Kidney epithelial cell (primary cell): ENCODE measurements around the gene RFTN1. TPM values are rescaled to one million over a fixed set of nuclear protein-coding genes. Genes with fewer than 3 reads are reported as not detected.

Source experiments
- DNase-seq: peaks from one replicate; pipeline ENCODE4 v3.0.0-alpha.2; 2010; ENCODE audit warnings: low read depth
- H3K27me3 ChIP-seq: 2 replicates; pipeline ENCODE4 v1.6.0; 2011; ENCODE audit warnings: low read length; ENCODE audit not compliant: control insufficient read depth, insufficient read depth
- H3K36me3 ChIP-seq: 2 replicates; pipeline ENCODE4 v1.5.1; 2011; ENCODE audit warnings: low read length; ENCODE audit not compliant: control insufficient read depth, insufficient read depth
- H3K4me3 ChIP-seq: 2 replicates; pipeline ENCODE4 v1.5.1; 2011; ENCODE audit warnings: low read depth, mild to moderate bottlenecking, control low read depth, low read length
- total RNA-seq: library from RNA; depleted of rRNA; stranded (reverse); fragments of >200 nt; gene quantifications from 2 replicates; pipeline ENCODE4 v1.2.3, GENCODE V29; 2015
- TF ChIP-seq, protein P1 (sequence below): IDR thresholded peaks from 2 replicates; pipeline ENCODE4 v1.5.1; 2011; ENCODE audit warnings: mild to moderate bottlenecking, moderate library complexity, low read length, control low read depth, inconsistent platforms; ENCODE audit not compliant: insufficient read depth, poor library complexity, severe bottlenecking

RFTN1 gene
- total RNA-seq, 1 donor from 2014 or later: 50.7 TPM

DNA sequence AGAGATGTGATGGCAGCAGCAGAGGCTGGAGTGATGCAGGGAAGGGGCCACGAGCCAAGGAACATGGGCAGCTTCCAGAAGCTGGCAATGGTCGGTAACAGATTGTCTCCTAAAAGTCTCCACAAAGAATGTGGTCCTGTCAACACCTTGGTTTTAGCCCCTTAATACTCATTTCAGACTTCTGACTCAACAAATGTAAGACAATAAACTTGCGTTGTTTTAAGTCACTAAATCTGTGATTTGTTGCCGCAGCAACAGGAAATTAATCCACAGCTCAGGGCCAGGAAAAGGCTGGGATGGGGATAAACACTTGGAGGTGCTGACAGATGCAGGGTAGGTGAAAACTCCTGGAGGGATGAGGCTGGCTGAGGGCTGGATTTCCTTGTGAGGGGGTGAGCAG, 178.6 kb downstream of the RFTN1 start:
- no peak for DNase-seq
- TF ChIP-seq, protein P1, sequence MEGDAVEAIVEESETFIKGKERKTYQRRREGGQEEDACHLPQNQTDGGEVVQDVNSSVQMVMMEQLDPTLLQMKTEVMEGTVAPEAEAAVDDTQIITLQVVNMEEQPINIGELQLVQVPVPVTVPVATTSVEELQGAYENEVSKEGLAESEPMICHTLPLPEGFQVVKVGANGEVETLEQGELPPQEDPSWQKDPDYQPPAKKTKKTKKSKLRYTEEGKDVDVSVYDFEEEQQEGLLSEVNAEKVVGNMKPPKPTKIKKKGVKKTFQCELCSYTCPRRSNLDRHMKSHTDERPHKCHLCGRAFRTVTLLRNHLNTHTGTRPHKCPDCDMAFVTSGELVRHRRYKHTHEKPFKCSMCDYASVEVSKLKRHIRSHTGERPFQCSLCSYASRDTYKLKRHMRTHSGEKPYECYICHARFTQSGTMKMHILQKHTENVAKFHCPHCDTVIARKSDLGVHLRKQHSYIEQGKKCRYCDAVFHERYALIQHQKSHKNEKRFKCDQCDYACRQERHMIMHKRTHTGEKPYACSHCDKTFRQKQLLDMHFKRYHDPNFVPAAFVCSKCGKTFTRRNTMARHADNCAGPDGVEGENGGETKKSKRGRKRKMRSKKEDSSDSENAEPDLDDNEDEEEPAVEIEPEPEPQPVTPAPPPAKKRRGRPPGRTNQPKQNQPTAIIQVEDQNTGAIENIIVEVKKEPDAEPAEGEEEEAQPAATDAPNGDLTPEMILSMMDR: no peak
- Histone ChIP-seq H3K4me3 (no peak overlapping the region), H3K36me3 (no peaks in the 10 kb centered on the region), H3K27me3 (no peaks in the 10 kb centered on the region)

DNA sequence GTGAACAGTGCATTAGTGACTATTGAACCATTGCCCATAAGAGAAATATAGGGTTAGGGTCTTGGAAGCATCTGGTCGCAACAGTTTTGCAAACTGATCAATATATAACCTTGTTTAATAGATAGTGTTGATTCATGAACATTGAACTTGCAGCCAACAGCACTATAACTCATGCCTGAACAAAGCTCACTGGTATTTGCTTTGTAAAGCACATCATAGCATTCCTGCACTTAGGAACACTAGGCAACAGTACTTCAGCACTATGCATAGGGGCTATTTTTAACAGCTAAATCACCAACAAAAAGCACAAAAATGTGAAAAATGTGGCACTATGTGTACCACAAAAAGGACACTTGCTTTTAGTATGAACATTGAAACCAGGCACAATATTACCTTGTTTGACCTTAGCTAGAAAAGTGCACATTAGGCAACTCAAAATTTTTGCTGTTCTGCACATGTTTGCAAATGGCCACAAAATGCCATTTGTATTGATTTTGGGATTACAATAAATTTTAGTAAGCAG, 180.5 kb downstream of the RFTN1 start:
- TF ChIP-seq, protein P1: no peak
- Histone ChIP-seq H3K4me3 (no peak overlapping the region), H3K36me3 (no peaks in the 10 kb centered on the region), H3K27me3 (no peaks in the 10 kb centered on the region)
- DNase-seq: no peak

DNA sequence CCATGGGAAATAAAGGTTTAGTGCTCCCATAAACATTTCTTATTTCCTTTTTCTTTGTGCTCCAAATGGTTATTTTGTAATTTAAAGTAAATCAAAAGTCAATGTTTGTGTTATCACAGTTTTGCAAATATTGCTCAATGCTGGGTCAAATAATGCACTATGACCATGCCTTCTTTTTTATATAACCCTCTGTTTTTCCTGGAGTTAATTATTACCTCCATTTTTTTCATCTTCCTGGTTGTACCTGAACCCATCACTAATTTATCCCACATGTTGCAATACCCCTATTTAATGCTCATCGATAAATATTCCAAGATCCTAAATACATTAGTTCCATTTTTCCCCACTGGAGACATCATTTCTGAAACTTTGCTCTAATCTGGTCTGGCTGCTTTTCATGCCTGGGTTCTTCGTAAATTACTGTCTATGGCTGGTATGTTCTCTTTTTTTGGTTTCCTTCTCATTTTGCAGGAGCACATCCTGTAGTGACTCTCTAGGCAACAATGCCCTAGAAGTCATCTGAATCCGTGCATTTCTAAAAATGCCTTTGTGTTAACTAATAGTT, 182.1 kb downstream of the RFTN1 start:
- Histone ChIP-seq H3K4me3 (no peak overlapping the region), H3K27me3 (no peaks in the 10 kb centered on the region), H3K36me3 (no peaks in the 10 kb centered on the region)
- no peak for DNase-seq
- TF ChIP-seq, protein P1: no peak

DNA sequence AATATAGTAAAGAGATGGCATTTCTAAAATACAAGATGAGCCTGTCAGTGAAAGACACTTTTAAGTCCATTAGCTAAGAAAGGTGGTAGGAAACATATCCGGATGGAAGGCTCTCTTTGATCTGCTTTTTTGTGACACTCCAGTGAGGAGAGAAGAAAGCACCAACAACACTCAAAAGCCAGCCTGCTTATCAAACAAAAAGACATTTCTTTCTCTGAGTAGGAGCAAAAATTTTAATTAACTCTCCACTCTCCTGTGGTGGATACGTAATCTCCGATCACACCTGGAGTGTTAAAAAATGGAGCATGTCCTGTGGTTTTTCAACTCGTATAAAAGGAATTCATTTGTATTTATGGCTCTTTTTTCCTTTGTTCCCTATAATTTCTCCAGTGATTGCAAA, 183.1 kb downstream of the RFTN1 start:
- TF ChIP-seq, protein P1: no peak
- Histone ChIP-seq H3K36me3 (no peaks in the 10 kb centered on the region), H3K27me3 (no peaks in the 10 kb centered on the region), H3K4me3 (no peak overlapping the region)
- no peak for DNase-seq

DNA sequence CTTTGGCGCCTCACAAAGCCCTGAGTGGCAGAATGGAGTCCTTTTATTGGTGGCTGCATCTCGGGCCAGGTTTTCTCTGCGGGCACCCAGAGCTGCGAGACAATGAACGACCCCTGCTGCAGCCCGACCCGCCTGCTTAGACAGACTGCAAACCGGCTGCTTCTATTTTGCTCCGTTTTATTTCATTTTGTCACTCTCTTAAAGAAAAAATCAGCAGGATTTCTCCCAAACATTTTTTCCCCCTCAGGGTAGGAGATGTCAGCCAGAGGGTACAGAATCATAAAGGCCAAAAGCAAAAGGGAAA, 183.7 kb downstream of the RFTN1 start:
- DNase-seq: no peak
- no peaks in the 10 kb centered on the region for H3K36me3 ChIP-seq
- no peaks in the 10 kb centered on the region for H3K27me3 ChIP-seq
- no peak overlapping the region for H3K4me3 ChIP-seq
- TF ChIP-seq, protein P1: no peak

DNA sequence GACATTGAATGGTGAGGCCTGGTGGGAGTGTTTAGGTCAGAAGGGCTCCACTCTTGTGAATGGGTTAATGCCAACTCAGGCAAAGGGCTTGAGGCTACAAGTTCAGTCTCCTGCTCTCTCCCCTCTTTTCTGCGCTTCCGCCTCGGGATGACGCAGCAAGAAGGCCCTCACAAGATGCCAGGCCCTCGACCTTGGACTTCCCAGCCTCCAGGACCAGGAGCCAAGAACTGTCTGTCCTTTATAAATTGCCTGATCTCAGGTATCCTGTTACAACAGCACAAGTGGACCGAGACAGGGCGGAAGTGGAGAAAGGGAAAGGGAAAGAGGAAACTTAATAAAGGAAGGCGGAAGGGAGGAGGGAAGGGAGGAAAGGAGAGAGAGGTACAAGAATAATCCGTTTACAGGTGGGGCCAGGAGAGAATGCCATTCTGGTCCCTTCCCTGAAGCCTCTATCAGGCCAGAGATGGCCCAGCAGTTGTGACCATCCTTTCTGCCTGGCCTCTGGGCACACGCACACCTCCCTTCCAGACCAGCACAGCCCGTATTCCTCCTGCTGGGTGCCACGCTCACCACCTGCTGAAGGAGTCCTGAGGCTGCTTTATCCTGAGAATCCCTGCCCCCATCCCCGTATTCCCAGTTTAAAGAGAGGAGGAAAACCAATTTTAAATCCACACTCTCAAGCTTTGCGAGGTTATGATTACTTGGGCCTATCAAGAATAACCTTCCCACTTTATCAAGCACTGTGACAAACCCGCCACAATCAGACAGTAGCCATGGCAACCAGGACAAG, 184.3 kb downstream of the RFTN1 start:
- no peaks in the 10 kb centered on the region for H3K36me3 ChIP-seq
- no peak overlapping the region for H3K4me3 ChIP-seq
- TF ChIP-seq, protein P1: no peak
- DNase-seq: no peak
- no peaks in the 10 kb centered on the region for H3K27me3 ChIP-seq
